Measurements from ENCODE around the gene IRAG1.

The IRAG1 gene

DNA sequence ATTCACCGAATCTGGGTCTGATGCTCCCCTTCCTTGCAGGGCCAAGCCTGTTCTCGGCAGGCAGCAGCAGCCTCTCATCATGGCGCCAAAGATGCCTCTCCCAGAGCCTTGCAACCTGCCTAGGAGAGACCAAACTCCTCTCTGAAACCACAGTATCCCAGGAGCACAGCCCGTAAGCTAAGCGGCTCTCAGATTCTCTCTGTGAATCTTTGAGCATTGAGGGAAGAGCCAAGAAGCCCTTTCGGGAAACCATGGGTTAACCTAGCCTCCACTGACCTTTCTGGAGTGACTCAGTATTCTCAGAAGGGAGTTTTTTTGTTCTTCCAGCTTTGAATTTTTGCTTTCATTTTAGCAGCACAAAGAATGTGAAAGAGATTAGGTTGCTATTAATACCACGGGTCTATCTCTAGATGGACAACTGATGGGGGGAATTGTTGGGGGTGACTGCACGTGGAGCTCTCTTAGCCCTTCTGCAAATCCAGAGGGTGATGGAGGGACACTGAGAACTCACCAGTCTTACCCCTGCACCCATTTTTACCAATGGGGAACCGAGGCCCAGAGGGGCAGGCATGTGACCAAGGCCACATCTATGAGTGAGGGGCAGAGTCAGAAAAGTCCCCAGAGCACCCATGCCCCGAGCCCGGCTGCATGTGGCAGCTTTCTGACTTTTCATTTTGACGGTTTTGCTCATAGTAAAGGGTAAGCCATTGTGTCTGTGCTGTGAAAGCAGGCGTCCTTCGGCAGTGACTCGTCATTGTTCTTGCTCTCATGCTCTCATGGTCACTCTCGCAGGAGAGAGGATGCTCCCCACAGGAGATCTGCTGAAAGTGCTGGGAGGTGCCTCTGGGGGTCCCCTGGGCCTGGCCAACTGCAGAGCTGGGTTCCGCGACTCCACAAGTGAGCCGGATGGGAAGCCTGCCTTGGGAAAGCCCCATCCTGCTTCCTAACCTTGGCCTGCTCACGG, 36.0 kb downstream of the IRAG1 start:
- H2BK120ac ChIP-seq (ENCODE audit: low read depth, low read length): no peak overlapping the region
- no peaks in the 10 kb centered on the region for H3K36me3 ChIP-seq (replicated peaks in 1 of 2; ENCODE audit: control insufficient read depth in 2 of 2, insufficient read depth in 2 of 2, low read length in 2 of 2)
- H2AK5ac ChIP-seq (ENCODE audit: low read depth, low read length): peak overlapping the region; percentile 72
- no peak overlapping the region for H3K4me3 ChIP-seq (ENCODE audit: low read length in 2 of 2)
- H3K79me1 ChIP-seq (ENCODE audit: low read depth, low read length): no peaks in the 10 kb centered on the region
- H4K8ac ChIP-seq (ENCODE audit: low read depth, low read length): no peak overlapping the region
- H3K14ac ChIP-seq (ENCODE audit: low read length): no peak overlapping the region
- no peak overlapping the region for H3K27ac ChIP-seq (replicated peaks; ENCODE audit: low read length)
- H3K18ac ChIP-seq (ENCODE audit: low read length): peak overlapping the region; percentile 45
- no peak overlapping the region for H2BK12ac ChIP-seq (ENCODE audit: low read length)
- H3K9ac ChIP-seq (ENCODE audit: low read depth, low read length, poor library complexity): no peak overlapping the region
- no peak overlapping the region for H3K4me2 ChIP-seq (ENCODE audit: insufficient read depth, low read length, poor library complexity, severe bottlenecking)
- no peaks in the 10 kb centered on the region for H3K27me3 ChIP-seq (ENCODE audit: control insufficient read depth in 3 of 3, insufficient read depth in 3 of 3, low read depth in 1 of 3, low read length in 3 of 3)
- H3K4me1 ChIP-seq (ENCODE audit: control insufficient read depth in 2 of 2, insufficient read depth in 1 of 2, low read depth in 1 of 2, low read length in 2 of 2): peaks cover 14 to 20% of the 10 kb centered on the region in 2 donors
- H2BK5ac ChIP-seq (ENCODE audit: low read length): no peak overlapping the region
- WGBS, 2 donors (ENCODE audit: extremely low coverage in 2 of 2, insufficient read length in 2 of 2, insufficient replicate concordance in 1 of 2): no CpG with 5 or more reads among the region's 20 CpGs
- H3K23ac ChIP-seq (ENCODE audit: low read depth, low read length, poor library complexity): no peak overlapping the region
- peak overlapping the region; percentile 60 for H2BK15ac ChIP-seq (ENCODE audit: low read length)
- H3K4ac ChIP-seq (ENCODE audit: low read length): no peak overlapping the region
- no peaks in the 10 kb centered on the region for H3K9me3 ChIP-seq (replicated peaks in 1 of 2; ENCODE audit: control insufficient read depth in 2 of 2, insufficient read depth in 1 of 2, low read depth in 1 of 2, low read length in 2 of 2)
- H2AFZ ChIP-seq (ENCODE audit: low read length): peak overlapping the region; percentile 85
- H4K91ac ChIP-seq (ENCODE audit: low read depth, low read length, poor library complexity): no peak overlapping the region
- no peak for DNase-seq (ENCODE audit: low spot score)

GRCh38 chr11:10655943-10656576, 37.5 kb downstream of the IRAG1 start:
- no peak overlapping the region for H2BK5ac ChIP-seq (ENCODE audit: low read length)
- H4K91ac ChIP-seq (ENCODE audit: low read depth, low read length, poor library complexity): no peak overlapping the region
- no peaks in the 10 kb centered on the region for H3K79me1 ChIP-seq (ENCODE audit: low read depth, low read length)
- peaks cover 14 to 20% of the 10 kb centered on the region in 2 donors for H3K4me1 ChIP-seq (ENCODE audit: control insufficient read depth in 2 of 2, insufficient read depth in 1 of 2, low read depth in 1 of 2, low read length in 2 of 2)
- no peaks in the 10 kb centered on the region for H3K36me3 ChIP-seq (replicated peaks in 1 of 2; ENCODE audit: control insufficient read depth in 2 of 2, insufficient read depth in 2 of 2, low read length in 2 of 2)
- H2BK120ac ChIP-seq (ENCODE audit: low read depth, low read length): no peak overlapping the region
- no CpG with 5 or more reads among the region's 6 CpGs for WGBS, 2 donors (ENCODE audit: extremely low coverage in 2 of 2, insufficient read length in 2 of 2, insufficient replicate concordance in 1 of 2)
- no peak overlapping the region for H3K27ac ChIP-seq (replicated peaks; ENCODE audit: low read length)
- H2AK5ac ChIP-seq (ENCODE audit: low read depth, low read length): peak overlapping the region; percentile 3
- no peak overlapping the region for H3K4me2 ChIP-seq (ENCODE audit: insufficient read depth, low read length, poor library complexity, severe bottlenecking)
- no peak for DNase-seq (ENCODE audit: low spot score)
- H3K18ac ChIP-seq (ENCODE audit: low read length): no peak overlapping the region
- H2AFZ ChIP-seq (ENCODE audit: low read length): no peak overlapping the region
- H3K23ac ChIP-seq (ENCODE audit: low read depth, low read length, poor library complexity): no peak overlapping the region
- no peak overlapping the region for H3K4ac ChIP-seq (ENCODE audit: low read length)
- H3K9ac ChIP-seq (ENCODE audit: low read depth, low read length, poor library complexity): no peak overlapping the region
- no peak overlapping the region for H3K4me3 ChIP-seq (ENCODE audit: low read length in 2 of 2)
- no peak overlapping the region for H2BK15ac ChIP-seq (ENCODE audit: low read length)
- no peak overlapping the region for H3K14ac ChIP-seq (ENCODE audit: low read length)
- no peak overlapping the region for H2BK12ac ChIP-seq (ENCODE audit: low read length)
- no peak overlapping the region for H4K8ac ChIP-seq (ENCODE audit: low read depth, low read length)
- no peaks in the 10 kb centered on the region for H3K9me3 ChIP-seq (replicated peaks in 1 of 2; ENCODE audit: control insufficient read depth in 2 of 2, insufficient read depth in 1 of 2, low read depth in 1 of 2, low read length in 2 of 2)
- H3K27me3 ChIP-seq (ENCODE audit: control insufficient read depth in 3 of 3, insufficient read depth in 3 of 3, low read depth in 1 of 3, low read length in 3 of 3): no peaks in the 10 kb centered on the region

DNA sequence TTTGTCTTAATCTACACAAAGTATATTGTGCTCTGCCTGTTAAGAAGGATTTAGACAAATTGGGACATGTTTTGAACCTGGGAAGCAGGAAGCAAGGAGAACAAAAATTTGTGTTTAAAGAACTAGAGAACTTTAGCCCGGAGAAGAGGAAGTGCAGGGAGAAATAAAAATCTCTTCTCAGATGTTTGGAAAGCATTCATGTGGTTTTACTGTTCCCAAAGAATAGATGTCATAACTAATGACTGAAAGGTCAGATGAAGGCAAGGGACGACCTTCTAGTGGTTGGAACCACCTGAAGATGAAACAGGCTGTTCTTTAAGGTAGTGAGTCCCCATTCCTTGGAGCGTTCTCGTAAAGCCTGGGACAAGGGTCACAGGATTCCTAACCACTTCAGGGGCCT, 38.3 kb downstream of the IRAG1 start:
- Histone ChIP-seq H3K27me3 (ENCODE audit: control insufficient read depth in 3 of 3, insufficient read depth in 3 of 3, low read depth in 1 of 3, low read length in 3 of 3) (no peaks in the 10 kb centered on the region), H2AK5ac (ENCODE audit: low read depth, low read length) (no peak overlapping the region), H3K27ac (replicated peaks; ENCODE audit: low read length) (no peak overlapping the region), H3K9me3 (replicated peaks in 1 of 2; ENCODE audit: control insufficient read depth in 2 of 2, insufficient read depth in 1 of 2, low read depth in 1 of 2, low read length in 2 of 2) (no peaks in the 10 kb centered on the region), H3K4me3 (ENCODE audit: low read length in 2 of 2) (no peak overlapping the region), H3K79me1 (ENCODE audit: low read depth, low read length) (no peaks in the 10 kb centered on the region), H3K36me3 (replicated peaks in 1 of 2; ENCODE audit: control insufficient read depth in 2 of 2, insufficient read depth in 2 of 2, low read length in 2 of 2) (no peaks in the 10 kb centered on the region), H2AFZ (ENCODE audit: low read length) (no peak overlapping the region), H3K4ac (ENCODE audit: low read length) (no peak overlapping the region), H4K8ac (ENCODE audit: low read depth, low read length) (no peak overlapping the region), H3K23ac (ENCODE audit: low read depth, low read length, poor library complexity) (no peak overlapping the region), H2BK5ac (ENCODE audit: low read length) (no peak overlapping the region), H2BK12ac (ENCODE audit: low read length) (no peak overlapping the region), H3K4me2 (ENCODE audit: insufficient read depth, low read length, poor library complexity, severe bottlenecking) (no peak overlapping the region), H4K91ac (ENCODE audit: low read depth, low read length, poor library complexity) (no peak overlapping the region), H3K9ac (ENCODE audit: low read depth, low read length, poor library complexity) (no peak overlapping the region), H3K14ac (ENCODE audit: low read length) (no peak overlapping the region), H2BK120ac (ENCODE audit: low read depth, low read length) (no peak overlapping the region), H3K4me1 (ENCODE audit: control insufficient read depth in 2 of 2, insufficient read depth in 1 of 2, low read depth in 1 of 2, low read length in 2 of 2) (peaks cover 18 to 20% of the 10 kb centered on the region in 2 donors), H3K18ac (ENCODE audit: low read length) (no peak overlapping the region), H2BK15ac (ENCODE audit: low read length) (no peak overlapping the region)
- WGBS, 2 donors (ENCODE audit: extremely low coverage in 2 of 2, insufficient read length in 2 of 2, insufficient replicate concordance in 1 of 2): no CpG with 5 or more reads among the region's 4 CpGs
- no peak for DNase-seq (ENCODE audit: low spot score)

- Histone ChIP-seq H4K91ac (ENCODE audit: low read depth, low read length, poor library complexity) (no peak overlapping the region), H3K23ac (ENCODE audit: low read depth, low read length, poor library complexity) (no peak overlapping the region), H3K27ac (replicated peaks; ENCODE audit: low read length) (no peak overlapping the region), H3K4me3 (ENCODE audit: low read length in 2 of 2) (no peak overlapping the region), H3K18ac (ENCODE audit: low read length) (no peak overlapping the region), H3K14ac (ENCODE audit: low read length) (no peak overlapping the region), H3K9me3 (replicated peaks in 1 of 2; ENCODE audit: control insufficient read depth in 2 of 2, insufficient read depth in 1 of 2, low read depth in 1 of 2, low read length in 2 of 2) (no peaks in the 10 kb centered on the region), H3K4me2 (ENCODE audit: insufficient read depth, low read length, poor library complexity, severe bottlenecking) (no peak overlapping the region), H3K9ac (ENCODE audit: low read depth, low read length, poor library complexity) (no peak overlapping the region), H2BK120ac (ENCODE audit: low read depth, low read length) (no peak overlapping the region), H3K4ac (ENCODE audit: low read length) (no peak overlapping the region), H3K27me3 (ENCODE audit: control insufficient read depth in 3 of 3, insufficient read depth in 3 of 3, low read depth in 1 of 3, low read length in 3 of 3) (no peaks in the 10 kb centered on the region), H2AFZ (ENCODE audit: low read length) (no peak overlapping the region), H4K8ac (ENCODE audit: low read depth, low read length) (no peak overlapping the region), H3K4me1 (ENCODE audit: control insufficient read depth in 2 of 2, insufficient read depth in 1 of 2, low read depth in 1 of 2, low read length in 2 of 2) (peaks cover 18% of the 10 kb centered on the region in 2 donors), H2BK12ac (ENCODE audit: low read length) (no peak overlapping the region), H2BK15ac (ENCODE audit: low read length) (no peak overlapping the region), H3K79me1 (ENCODE audit: low read depth, low read length) (no peaks in the 10 kb centered on the region), H2AK5ac (ENCODE audit: low read depth, low read length) (no peak overlapping the region), H3K36me3 (replicated peaks in 1 of 2; ENCODE audit: control insufficient read depth in 2 of 2, insufficient read depth in 2 of 2, low read length in 2 of 2) (no peaks in the 10 kb centered on the region), H2BK5ac (ENCODE audit: low read length) (no peak overlapping the region)
- WGBS, 2 donors (ENCODE audit: extremely low coverage in 2 of 2, insufficient read length in 2 of 2, insufficient replicate concordance in 1 of 2): no CpG with 5 or more reads among the region's 1 CpG
- no peak for DNase-seq (ENCODE audit: low spot score)
Observed at GRCh38 chr11:10654811-10655150, 38.8 kb downstream of the IRAG1 start.

All from neuronal stem cell (in vitro differentiated cells).